Stimulated activated effector memory CD8-positive, alpha-beta T cell treated with anti-CD3 and anti-CD28 coated beads, Interleukin-12 subunit alpha, Interleukin-12 subunit beta, amount 100 ng/mL, for 72 hours (primary cell): ENCODE data around the gene RUNX2.
A peak's percentile ranks its signal among the peaks of the same experiment; 100 is the strongest.

ENCODE experiments used
- ATAC-seq: fragments of 150-1000 bp; cut with Tn5 transposase; 2 replicates; pipeline ENCODE4 v1.10.0; 2021
- DNase-seq, 2 donors: peaks; one replicate each; pipeline ENCODE4 v3.0.0; 2021 to 2022; ENCODE audit warnings: low spot score in 2 of 2
- H3K27ac Mint-ChIP-seq: one replicate; pipeline ENCODE4 v1.8.0; 2022; ENCODE audit warnings: mild to moderate bottlenecking, mixed read lengths
- H3K36me3 Mint-ChIP-seq: one replicate; pipeline ENCODE4 v1.8.0; 2022; ENCODE audit warnings: mild to moderate bottlenecking, mixed read lengths
- H3K4me1 Mint-ChIP-seq: one replicate; pipeline ENCODE4 v1.8.0; 2022; ENCODE audit warnings: mixed read lengths
- H3K4me3 Mint-ChIP-seq: one replicate; pipeline ENCODE4 v1.8.0; 2022; ENCODE audit warnings: mild to moderate bottlenecking, mixed read lengths
- H3K9me3 Mint-ChIP-seq: one replicate; pipeline ENCODE4 v1.8.0; 2022; ENCODE audit warnings: mixed read lengths

The RUNX2 gene

GRCh38 chr6:45505470-45505869 is 177.3 kb downstream of the RUNX2 start:
- H3K9me3 Mint-ChIP-seq: no peaks in the 10 kb centered on the region
- no peak for ATAC-seq
- no peak for DNase-seq
- H3K4me1 Mint-ChIP-seq: peaks cover 45% of the 10 kb centered on the region
- peak overlapping the region; percentile 58 for H3K27ac Mint-ChIP-seq
- peaks cover 81% of the 10 kb centered on the region for H3K36me3 Mint-ChIP-seq
- no peak overlapping the region for H3K4me3 Mint-ChIP-seq

DNA sequence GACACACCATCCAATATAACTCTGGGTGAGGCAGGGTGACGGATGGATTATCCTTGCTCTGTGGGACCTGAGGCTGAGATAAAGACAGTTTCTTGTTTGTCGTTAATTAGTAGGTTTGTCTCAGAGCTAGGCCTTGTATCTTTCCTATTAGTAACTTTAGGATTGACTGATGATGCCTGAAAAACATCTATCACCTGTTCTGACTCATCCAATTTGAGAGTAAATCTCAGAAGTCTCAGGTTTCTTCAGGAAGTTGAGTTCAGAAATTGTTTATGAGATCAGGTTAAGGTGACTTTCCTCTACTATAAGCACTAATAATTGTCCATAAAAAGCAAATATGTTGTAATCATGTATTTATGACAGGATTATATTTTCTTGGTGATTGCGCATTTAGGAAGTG is 179.1 kb downstream of the RUNX2 start:
- DNase-seq: no peak
- ATAC-seq: no peak

DNA sequence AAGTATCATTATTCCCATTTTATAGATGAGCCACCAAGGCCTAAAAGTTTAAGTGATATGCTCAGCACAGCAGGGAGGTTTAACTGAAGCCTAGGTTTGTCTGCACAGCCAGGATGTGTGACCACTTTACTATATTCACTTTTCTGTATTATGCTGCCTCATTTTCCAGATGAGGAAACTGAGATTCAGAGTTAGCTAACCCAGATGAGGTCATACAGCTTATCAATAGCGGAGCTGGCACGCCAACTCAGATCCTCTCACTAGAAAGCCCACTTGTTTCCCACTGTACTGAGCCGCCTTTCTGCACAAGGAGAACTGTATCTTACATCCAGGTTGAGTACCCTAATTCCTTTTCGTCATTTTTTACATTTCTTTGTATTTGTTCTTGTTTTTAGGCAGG is 181.3 kb downstream of the RUNX2 start:
- peaks cover 83% of the 10 kb centered on the region for H3K36me3 Mint-ChIP-seq
- DNase-seq (no peak), ATAC-seq (peak; percentile 36)
- H3K27ac Mint-ChIP-seq: peak overlapping the region; percentile 45
- peaks cover 35% of the 10 kb centered on the region for H3K4me1 Mint-ChIP-seq
- no peaks in the 10 kb centered on the region for H3K9me3 Mint-ChIP-seq
- H3K4me3 Mint-ChIP-seq: no peak overlapping the region

More for the DNA sequence above, 179.1 kb downstream of the RUNX2 start:
- Mint-ChIP-seq H3K4me1 (peaks cover 42% of the 10 kb centered on the region), H3K9me3 (no peaks in the 10 kb centered on the region), H3K27ac (peak overlapping the region; percentile 58), H3K4me3 (no peak overlapping the region), H3K36me3 (peaks cover 80% of the 10 kb centered on the region)

DNA sequence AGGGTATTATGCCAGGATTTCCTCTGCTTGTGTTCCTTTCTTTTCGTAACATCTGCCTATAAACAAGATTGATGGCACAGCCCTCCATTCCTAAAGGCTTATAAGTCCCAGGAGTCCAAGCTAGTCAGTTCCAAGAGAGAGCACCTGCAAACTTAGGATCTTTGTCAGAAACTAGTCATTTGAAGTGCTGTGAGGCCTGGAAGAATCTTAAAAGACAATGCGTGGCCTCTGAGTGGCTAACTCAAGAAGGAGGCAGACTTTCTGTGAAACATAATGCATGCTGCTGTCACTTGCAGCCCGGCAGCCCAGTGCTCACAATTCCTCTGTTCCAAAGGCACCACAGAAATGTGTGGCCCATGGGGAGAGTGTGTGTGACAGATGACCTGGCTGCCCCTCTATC is 184.6 kb downstream of the RUNX2 start:
- no peak for ATAC-seq
- Mint-ChIP-seq H3K36me3 (peaks cover 84% of the 10 kb centered on the region), H3K4me3 (no peak overlapping the region), H3K27ac (no peak overlapping the region), H3K4me1 (peaks cover 16% of the 10 kb centered on the region), H3K9me3 (no peaks in the 10 kb centered on the region)
- no peak for DNase-seq

DNA sequence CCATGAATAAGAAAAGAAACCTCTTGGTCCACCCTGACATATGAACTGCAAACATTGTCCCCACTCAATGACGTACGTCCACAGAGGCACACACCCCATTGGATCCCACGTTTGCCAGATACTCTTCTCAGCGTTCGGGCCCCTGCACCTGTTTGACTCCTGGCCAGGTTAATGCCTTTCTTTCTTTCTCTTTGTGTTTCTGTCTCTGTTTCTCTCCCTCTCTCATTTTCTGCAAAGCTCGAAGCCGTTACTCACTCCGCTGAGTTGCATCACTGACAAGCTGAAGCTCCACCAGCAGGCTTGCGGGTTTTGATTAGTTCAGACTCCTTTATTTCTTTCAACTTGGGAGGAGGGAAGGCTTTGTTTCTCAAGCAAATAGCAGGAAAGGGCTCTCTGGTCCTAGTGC is 185.1 kb downstream of the RUNX2 start:
- Mint-ChIP-seq H3K4me1 (peaks cover 16% of the 10 kb centered on the region), H3K4me3 (no peak overlapping the region), H3K9me3 (no peaks in the 10 kb centered on the region), H3K36me3 (peaks cover 84% of the 10 kb centered on the region), H3K27ac (no peak overlapping the region)
- ATAC-seq (no peak), DNase-seq (no peak)

DNA sequence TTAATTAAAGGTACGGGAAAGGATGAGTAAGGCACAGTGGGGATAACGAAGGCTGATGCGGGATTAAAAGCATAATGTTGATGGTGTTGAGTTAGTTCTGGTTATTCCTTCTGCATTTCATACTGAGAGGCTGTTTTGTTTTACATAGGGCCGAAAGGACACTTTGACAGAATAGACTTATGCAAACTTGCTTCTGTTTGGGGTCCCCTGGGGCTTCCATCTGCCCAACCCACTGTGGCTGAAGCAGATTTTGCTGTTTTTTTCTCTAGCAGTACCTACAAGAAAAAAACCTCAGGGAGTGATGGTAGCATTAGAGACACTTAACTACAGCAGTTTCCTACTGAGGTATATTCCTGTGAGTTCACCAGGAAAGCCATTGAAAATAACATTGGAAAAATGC is 185.7 kb downstream of the RUNX2 start:
- Mint-ChIP-seq H3K27ac (no peak overlapping the region), H3K36me3 (peaks cover 83% of the 10 kb centered on the region), H3K9me3 (no peaks in the 10 kb centered on the region), H3K4me1 (peaks cover 16% of the 10 kb centered on the region), H3K4me3 (no peak overlapping the region)
- DNase-seq: no peak
- no peak for ATAC-seq

GRCh38 chr6:45514454-45515230 is 186.5 kb downstream of the RUNX2 start:
- H3K27ac Mint-ChIP-seq: no peak overlapping the region
- DNase-seq: no peak
- H3K4me3 Mint-ChIP-seq: no peak overlapping the region
- H3K4me1 Mint-ChIP-seq: peaks cover 16% of the 10 kb centered on the region
- ATAC-seq: no peak
- H3K36me3 Mint-ChIP-seq: peaks cover 84% of the 10 kb centered on the region
- no peaks in the 10 kb centered on the region for H3K9me3 Mint-ChIP-seq

GRCh38 chr6:45518013-45518720 is 190.0 kb downstream of the RUNX2 start:
- Mint-ChIP-seq H3K9me3 (no peaks in the 10 kb centered on the region), H3K36me3 (peaks cover 89% of the 10 kb centered on the region), H3K27ac (no peak overlapping the region), H3K4me3 (no peak overlapping the region), H3K4me1 (peaks cover 22% of the 10 kb centered on the region)
- ATAC-seq (no peak), DNase-seq (no peak)

GRCh38 chr6:45521226-45521625 is 193.1 kb downstream of the RUNX2 start:
- H3K36me3 Mint-ChIP-seq: peaks cover 89% of the 10 kb centered on the region
- no peak overlapping the region for H3K27ac Mint-ChIP-seq
- no peaks in the 10 kb centered on the region for H3K9me3 Mint-ChIP-seq
- ATAC-seq (no peak), DNase-seq (no peak)
- H3K4me1 Mint-ChIP-seq: peaks cover 22% of the 10 kb centered on the region
- no peak overlapping the region for H3K4me3 Mint-ChIP-seq

DNA sequence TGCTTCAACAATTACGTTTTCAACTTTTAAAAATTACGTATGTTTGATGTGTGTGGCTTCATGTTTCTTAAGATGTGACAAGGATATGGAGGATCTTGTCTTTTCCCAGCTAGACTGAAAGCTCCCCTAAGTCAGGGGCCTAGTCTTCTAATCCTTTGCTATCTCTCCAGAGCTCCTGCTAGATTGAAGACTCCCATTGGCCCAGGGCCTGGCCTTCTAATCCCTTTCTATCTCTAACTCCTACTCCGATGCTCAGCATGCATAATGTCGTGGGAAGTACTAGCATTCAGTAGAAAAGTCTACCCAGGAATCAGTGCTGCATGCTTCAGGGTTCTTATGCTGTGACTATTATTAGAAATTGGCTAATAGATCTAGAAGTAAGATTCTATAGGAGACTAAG is 194.4 kb downstream of the RUNX2 start:
- H3K4me3 Mint-ChIP-seq: no peak overlapping the region
- no peak for DNase-seq
- H3K4me1 Mint-ChIP-seq: peaks cover 28% of the 10 kb centered on the region
- peaks cover 80% of the 10 kb centered on the region for H3K36me3 Mint-ChIP-seq
- no peak for ATAC-seq
- H3K27ac Mint-ChIP-seq: peak overlapping the region; percentile 48
- H3K9me3 Mint-ChIP-seq: no peaks in the 10 kb centered on the region

DNA sequence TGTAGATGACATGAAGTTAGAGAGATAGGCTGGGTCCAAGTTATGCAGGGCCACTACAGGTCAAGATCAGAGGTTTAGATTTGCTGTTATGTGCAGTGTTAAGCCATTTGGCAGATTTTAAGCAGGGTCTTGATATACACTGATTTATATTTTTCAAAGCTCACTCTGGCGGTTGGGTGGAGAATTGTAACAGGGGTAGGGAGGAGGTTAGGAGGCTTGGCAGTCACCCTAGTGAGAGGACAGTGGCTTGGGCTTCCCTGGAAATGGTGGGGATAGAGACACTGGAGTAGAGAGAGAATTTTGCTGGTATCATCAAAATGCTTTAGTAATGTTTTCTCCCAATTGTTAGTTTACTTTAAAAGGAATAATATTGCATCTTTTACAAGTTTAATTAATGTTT is 199.1 kb downstream of the RUNX2 start:
- Mint-ChIP-seq H3K4me1 (peaks cover 12% of the 10 kb centered on the region), H3K9me3 (no peaks in the 10 kb centered on the region), H3K36me3 (peaks cover 63% of the 10 kb centered on the region), H3K27ac (peak overlapping the region; percentile 4), H3K4me3 (no peak overlapping the region)
- ATAC-seq (no peak), DNase-seq (no peak)

- no peaks in the 10 kb centered on the region for H3K9me3 Mint-ChIP-seq
- H3K4me1 Mint-ChIP-seq: peaks cover 23% of the 10 kb centered on the region
- no peak overlapping the region for H3K4me3 Mint-ChIP-seq
- peak overlapping the region; percentile 56 for H3K27ac Mint-ChIP-seq
- DNase-seq: no peak
- peaks cover 68% of the 10 kb centered on the region for H3K36me3 Mint-ChIP-seq
- no peak for ATAC-seq
Observed at GRCh38 chr6:45531999-45532595, 204.0 kb downstream of the RUNX2 start.

- no peak overlapping the region for H3K4me3 Mint-ChIP-seq
- peak overlapping the region; percentile 56 for H3K27ac Mint-ChIP-seq
Observed at GRCh38 chr6:45532721-45533210, 204.6 kb downstream of the RUNX2 start.

DNA sequence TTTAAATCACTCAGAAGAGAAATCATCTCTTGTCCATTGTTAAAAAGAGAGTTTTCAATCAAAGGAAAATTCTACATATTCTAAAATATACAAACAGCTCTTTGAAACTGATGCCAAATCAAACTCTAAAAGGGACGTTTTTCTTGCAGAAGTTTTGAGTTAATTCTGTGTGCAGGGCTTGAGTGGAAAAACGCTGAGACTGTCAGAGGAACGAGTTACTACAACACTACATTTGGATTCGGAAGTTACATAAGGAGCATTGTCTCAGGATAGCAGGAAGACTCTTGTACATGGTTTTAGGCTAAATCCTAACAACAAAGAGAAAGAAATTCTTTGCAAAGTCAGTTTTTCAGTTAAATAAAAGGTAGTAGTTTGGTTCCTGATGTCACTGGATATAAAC is 205.3 kb downstream of the RUNX2 start:
- no peak overlapping the region for H3K27ac Mint-ChIP-seq
- H3K4me3 Mint-ChIP-seq: no peak overlapping the region
- no peaks in the 10 kb centered on the region for H3K9me3 Mint-ChIP-seq
- ATAC-seq (no peak), DNase-seq (no peak)
- H3K36me3 Mint-ChIP-seq: peaks cover 78% of the 10 kb centered on the region
- peaks cover 23% of the 10 kb centered on the region for H3K4me1 Mint-ChIP-seq

More at GRCh38 chr6:45532721-45533210, 204.6 kb downstream of the RUNX2 start:
- no peak for ATAC-seq
- Mint-ChIP-seq H3K36me3 (peaks cover 74% of the 10 kb centered on the region), H3K4me1 (peaks cover 22% of the 10 kb centered on the region), H3K9me3 (no peaks in the 10 kb centered on the region)
- no peak for DNase-seq

GRCh38 chr6:45535933-45536332 is 207.8 kb downstream of the RUNX2 start:
- peaks cover 79% of the 10 kb centered on the region for H3K36me3 Mint-ChIP-seq
- no peak overlapping the region for H3K4me3 Mint-ChIP-seq
- ATAC-seq: no peak
- H3K27ac Mint-ChIP-seq: peak overlapping the region; percentile 32
- no peak for DNase-seq
- peaks cover 46% of the 10 kb centered on the region for H3K4me1 Mint-ChIP-seq
- H3K9me3 Mint-ChIP-seq: no peaks in the 10 kb centered on the region
